HG03558 (cell line): ENCODE data around the gene LNPEP.
"Not testable (repeated sequence)": the region's sequence is repeated elsewhere in the genome, so short reads cannot be mapped to it uniquely, and the experiment has no call there.

ENCODE experiments used
- ATAC-seq: cut with Tn5 transposase; IDR thresholded peaks from one replicate; pipeline ENCODE4 v1.9.1; 2021; ENCODE audit warnings: moderate number of reproducible peaks; ENCODE audit not compliant: unreplicated experiment; ENCODE audit errors: extremely low read depth

The LNPEP gene

GRCh38 chr5:96928931-96929708, 6.8 kb upstream of the LNPEP start:
- no peak for ATAC-seq

- no peak for ATAC-seq
These were observed 5.8 kb upstream of the LNPEP start for GRCh38 chr5:96930058-96930457.

GRCh38 chr5:96930589-96930988, 5.3 kb upstream of the LNPEP start:
- ATAC-seq = no peak

GRCh38 chr5:96931037-96931436, 4.8 kb upstream of the LNPEP start:
- not testable (repeated sequence) for ATAC-seq

- no peak for ATAC-seq
These were observed 4.3 kb upstream of the LNPEP start for GRCh38 chr5:96931605-96932004.

- ATAC-seq = no peak
These were observed 3.9 kb upstream of the LNPEP start for GRCh38 chr5:96932026-96932425.

- ATAC-seq = no peak
These were observed 1.8 kb upstream of the LNPEP start for GRCh38 chr5:96933764-96934707.

GRCh38 chr5:96934708-96935558, 947 bp upstream of the LNPEP start:
- peak; percentile 31 for ATAC-seq

- ATAC-seq = peak; percentile 21
These were observed 796 bp downstream of the LNPEP start for GRCh38 chr5:96936431-96937320.

- ATAC-seq = no peak
These were observed 4.7 kb downstream of the LNPEP start for GRCh38 chr5:96940586-96940985.

GRCh38 chr5:96941140-96941539, 5.3 kb downstream of the LNPEP start:
- ATAC-seq = no peak

GRCh38 chr5:96942078-96942477, 6.2 kb downstream of the LNPEP start:
- no peak for ATAC-seq

- ATAC-seq = no peak
These were observed 7.0 kb downstream of the LNPEP start for GRCh38 chr5:96942911-96943310.

- ATAC-seq = no peak
These were observed 7.9 kb downstream of the LNPEP start for GRCh38 chr5:96943799-96944198.

GRCh38 chr5:96945144-96945897, 9.4 kb downstream of the LNPEP start:
- no peak for ATAC-seq

- no peak for ATAC-seq
These were observed 10.5 kb downstream of the LNPEP start for GRCh38 chr5:96946381-96946780.

- no peak for ATAC-seq
These were observed 16.4 kb downstream of the LNPEP start for GRCh38 chr5:96952118-96952750.
